Loucy (cell line): ENCODE data around the gene PARS2.

ENCODE experiments used
- H2AFZ ChIP-seq: fragments of 200-600 bp; sonication (generic); 2 replicates; pipeline ENCODE4 v1.6.0; 2016; ENCODE audit warnings: antibody characterized with exemption, mild to moderate bottlenecking, low read length, moderate library complexity
- H3F3A ChIP-seq: fragments of 200-600 bp; 2 replicates; pipeline ENCODE4 v1.6.0; 2016; ENCODE audit warnings: antibody characterized with exemption, low read depth, mild to moderate bottlenecking
- H3K27me3 ChIP-seq: fragments of 200-600 bp; sonication (generic); 2 replicates; pipeline ENCODE4 v1.6.1; 2014; ENCODE audit warnings: low read length, mild to moderate bottlenecking; ENCODE audit not compliant: insufficient read depth, poor library complexity, severe bottlenecking
- H3K36me3 ChIP-seq: fragments of 200-600 bp; sonication (generic); 2 replicates; pipeline ENCODE4 v1.6.1; 2016; ENCODE audit warnings: low read length; ENCODE audit not compliant: insufficient read depth
- H3K4me1 ChIP-seq: fragments of 200-600 bp; sonication (generic); 2 replicates; pipeline ENCODE4 v1.5.1; 2014; ENCODE audit warnings: low read length, mild to moderate bottlenecking; ENCODE audit not compliant: insufficient read depth, poor library complexity, severe bottlenecking
- H3K4me2 ChIP-seq: fragments of 200-600 bp; sonication (generic); 2 replicates; pipeline ENCODE4 v1.6.0; 2014; ENCODE audit warnings: antibody characterized with exemption, low read length, low read depth, mild to moderate bottlenecking; ENCODE audit not compliant: poor library complexity, severe bottlenecking
- H3K4me3 ChIP-seq: fragments of 200-600 bp; sonication (generic); 2 replicates; pipeline ENCODE4 v1.5.1; 2014; ENCODE audit warnings: low read length, mild to moderate bottlenecking, mixed read lengths; ENCODE audit not compliant: poor library complexity, severe bottlenecking
- H3K79me2 ChIP-seq: fragments of 200-600 bp; sonication (generic); 2 replicates; pipeline ENCODE4 v1.6.1; 2014; ENCODE audit warnings: low read length; ENCODE audit not compliant: insufficient read depth
- H3K9ac ChIP-seq: fragments of 200-600 bp; sonication (generic); 2 replicates; pipeline ENCODE4 v1.6.0; 2014; ENCODE audit warnings: mild to moderate bottlenecking, low read depth, low read length, moderate library complexity; ENCODE audit not compliant: poor library complexity, severe bottlenecking
- H3K9me2 ChIP-seq: fragments of 200-600 bp; sonication (generic); replicated peaks from 2 replicates; pipeline ENCODE4 v1.6.1; 2016; ENCODE audit warnings: low read depth, low read length, mixed read lengths
- H3K9me3 ChIP-seq: fragments of 200-600 bp; sonication (generic); 2 replicates; pipeline ENCODE4 v1.6.1; 2014; ENCODE audit warnings: mild to moderate bottlenecking, antibody characterized with exemption, low read length, low read depth; ENCODE audit not compliant: insufficient read depth
- H4K20me1 ChIP-seq: fragments of 200-600 bp; sonication (generic); 2 replicates; pipeline ENCODE4 v1.6.0; 2014; ENCODE audit warnings: antibody characterized with exemption, low read length, mild to moderate bottlenecking; ENCODE audit not compliant: insufficient read depth, poor library complexity, severe bottlenecking
- CTCF ChIP-seq: fragments of 200-600 bp; sonication (generic); conservative IDR thresholded peaks from 2 replicates; pipeline ENCODE4 v1.5.1; 2014; ENCODE audit warnings: mild to moderate bottlenecking, antibody characterized with exemption, low read length
- EZH2phosphoT487 ChIP-seq: fragments of 200-600 bp; IDR thresholded peaks from 2 replicates; pipeline ENCODE4 v1.6.1; 2018; ENCODE audit warnings: antibody characterized with exemption, mild to moderate bottlenecking, moderate library complexity, borderline replicate concordance

The PARS2 gene

GRCh38 chr1:54742282-54742681, 22.0 kb downstream of the PARS2 start:
- H3F3A ChIP-seq: no peaks in the 10 kb centered on the region

GRCh38 chr1:54741531-54741930, 22.8 kb downstream of the PARS2 start:
- peaks cover 68% of the 10 kb centered on the region; the same call in 1 of the 2 replicates for H3K36me3 ChIP-seq
- H3K9me3 ChIP-seq: no peaks in the 10 kb centered on the region
- no peaks in the 10 kb centered on the region for H3K27me3 ChIP-seq
- H4K20me1 ChIP-seq: no peaks in the 10 kb centered on the region
- H3F3A ChIP-seq: no peaks in the 10 kb centered on the region
- no peak overlapping the region for H3K4me3 ChIP-seq
- H3K4me1 ChIP-seq: no peaks in the 10 kb centered on the region
- no peaks in the 10 kb centered on the region for H3K9me2 ChIP-seq
- no peak for TF ChIP-seq EZH2phosphoT487
- no peak overlapping the region for H3K9ac ChIP-seq
- no peak overlapping the region for H3K4me2 ChIP-seq
- H2AFZ ChIP-seq: no peak overlapping the region
- no peaks in the 10 kb centered on the region for H3K79me2 ChIP-seq

More at GRCh38 chr1:54742282-54742681, 22.0 kb downstream of the PARS2 start:
- no peak overlapping the region for H2AFZ ChIP-seq
- no peaks in the 10 kb centered on the region for H3K9me3 ChIP-seq
- no peak overlapping the region for H3K9ac ChIP-seq
- TF ChIP-seq EZH2phosphoT487 (no peak), CTCF (no peak)
- H3K4me2 ChIP-seq: no peak overlapping the region
- no peaks in the 10 kb centered on the region for H4K20me1 ChIP-seq
- no peak overlapping the region for H3K4me3 ChIP-seq
- no peaks in the 10 kb centered on the region for H3K79me2 ChIP-seq
- no peaks in the 10 kb centered on the region for H3K4me1 ChIP-seq
- no peaks in the 10 kb centered on the region for H3K9me2 ChIP-seq
- no peaks in the 10 kb centered on the region for H3K27me3 ChIP-seq
- H3K36me3 ChIP-seq: peaks cover 61% of the 10 kb centered on the region; the same call in 1 of the 2 replicates

- H4K20me1 ChIP-seq: no peaks in the 10 kb centered on the region
- no peak overlapping the region for H3K4me3 ChIP-seq
- H3K27me3 ChIP-seq: no peaks in the 10 kb centered on the region
- H3K4me2 ChIP-seq: no peak overlapping the region
- no peaks in the 10 kb centered on the region for H3K9me2 ChIP-seq
- TF ChIP-seq CTCF (no peak), EZH2phosphoT487 (no peak)
- no peaks in the 10 kb centered on the region for H3K79me2 ChIP-seq
- no peak overlapping the region for H3K9ac ChIP-seq
- no peaks in the 10 kb centered on the region for H3K9me3 ChIP-seq
- no peak overlapping the region for H2AFZ ChIP-seq
- H3F3A ChIP-seq: no peaks in the 10 kb centered on the region
- peaks cover 62% of the 10 kb centered on the region; the same call in 1 of the 2 replicates for H3K36me3 ChIP-seq
- no peaks in the 10 kb centered on the region for H3K4me1 ChIP-seq
Observed at GRCh38 chr1:54738244-54738643, 26.1 kb downstream of the PARS2 start.

DNA sequence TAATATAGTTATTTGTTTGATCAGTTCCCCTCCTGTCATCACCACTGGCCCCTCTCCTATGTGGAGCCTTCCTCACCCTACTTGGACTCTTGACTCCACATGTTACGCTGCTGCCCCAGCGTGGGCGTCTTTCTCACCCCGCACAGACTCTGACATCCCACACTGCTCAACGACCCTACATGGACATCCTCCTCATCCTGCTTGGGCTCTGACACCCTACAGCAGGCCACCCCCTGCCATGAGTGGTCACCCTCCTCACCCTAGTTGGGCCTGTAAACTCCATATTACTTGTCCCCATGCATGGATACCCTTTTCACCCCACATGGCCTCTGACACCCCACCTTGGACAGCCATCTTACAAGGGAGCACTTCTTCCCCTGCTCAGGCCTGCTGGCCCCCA, 27.6 kb downstream of the PARS2 start:
- Histone ChIP-seq H3F3A (no peaks in the 10 kb centered on the region), H3K27me3 (no peaks in the 10 kb centered on the region), H3K36me3 (peaks cover 50% of the 10 kb centered on the region; the same call in 1 of the 2 replicates), H3K9me2 (no peaks in the 10 kb centered on the region), H3K9me3 (no peaks in the 10 kb centered on the region), H3K4me3 (no peak overlapping the region), H2AFZ (no peak overlapping the region), H3K4me1 (no peaks in the 10 kb centered on the region), H3K4me2 (no peak overlapping the region), H3K9ac (no peak overlapping the region), H4K20me1 (no peaks in the 10 kb centered on the region), H3K79me2 (no peaks in the 10 kb centered on the region)
- TF ChIP-seq EZH2phosphoT487 (no peak), CTCF (no peak)
